Fibroblast of lung (primary cell): ENCODE data around the gene A2M. TPM values are rescaled to one million over a fixed set of nuclear protein-coding genes. Genes with fewer than 3 reads are reported as not detected.
A peak's percentile ranks its signal among the peaks of the same experiment; 100 is the strongest.

Experiments used
- DNase-seq, 2 donors: peaks; one replicate each; pipeline versions ENCODE4 v3.0.0 to v3.0.0-alpha.2; 2010; ENCODE audit warnings: low read depth in 2 of 2
- H2AFZ ChIP-seq: 2 replicates; pipeline ENCODE4 v1.5.1; 2012; ENCODE audit warnings: low read length, control low read depth, inconsistent platforms
- H3K27ac ChIP-seq: 2 replicates; pipeline ENCODE4 v1.5.1; 2011; ENCODE audit warnings: low read length, control low read depth; ENCODE audit not compliant: insufficient read depth
- H3K27me3 ChIP-seq: 2 replicates; pipeline ENCODE4 v1.5.1; 2011; ENCODE audit warnings: mild to moderate bottlenecking, low read length; ENCODE audit not compliant: control insufficient read depth, insufficient read depth
- H3K36me3 ChIP-seq: 2 replicates; pipeline ENCODE4 v1.5.1; 2011; ENCODE audit warnings: low read length; ENCODE audit not compliant: control insufficient read depth, insufficient read depth
- H3K4me1 ChIP-seq: 2 replicates; pipeline ENCODE4 v1.5.1; 2011; ENCODE audit warnings: low read length; ENCODE audit not compliant: control insufficient read depth, insufficient read depth; ENCODE audit errors: extremely low read depth
- H3K4me2 ChIP-seq: 2 replicates; pipeline ENCODE4 v1.5.1; 2011; ENCODE audit warnings: low read length, control low read depth; ENCODE audit not compliant: insufficient read depth; ENCODE audit errors: extremely low read depth
- H3K4me3 ChIP-seq, 4 experiments: fragments of 200-600 bp in 1 of 4; sonication (generic) in 1 of 4; replicated peaks in 1 of 4; 2 replicates each; pipeline ENCODE4 v1.5.1; 2011 to 2016; ENCODE audit warnings: low read length in 4 of 4, low read depth in 3 of 4, mild to moderate bottlenecking in 3 of 4, control low read depth in 2 of 4, inconsistent platforms in 1 of 4, mixed read lengths in 1 of 4; ENCODE audit not compliant: insufficient read depth in 1 of 4; ENCODE audit errors: control extremely low read depth in 1 of 4
- H3K79me2 ChIP-seq: 2 replicates; pipeline ENCODE4 v1.5.1; 2012; ENCODE audit warnings: mild to moderate bottlenecking, low read length, inconsistent platforms; ENCODE audit not compliant: control insufficient read depth, insufficient read depth
- H3K9ac ChIP-seq: 2 replicates; pipeline ENCODE4 v1.5.1; 2011; ENCODE audit warnings: mild to moderate bottlenecking, low read length, control low read depth; ENCODE audit not compliant: insufficient read depth
- H3K9me3 ChIP-seq: 2 replicates; pipeline ENCODE4 v1.5.1; 2012; ENCODE audit warnings: low read depth, low read length; ENCODE audit not compliant: control insufficient read depth, insufficient read depth
- H4K20me1 ChIP-seq: 2 replicates; pipeline ENCODE4 v1.5.1; 2011; ENCODE audit warnings: low read length; ENCODE audit not compliant: control insufficient read depth, insufficient read depth; ENCODE audit errors: extremely low read depth
- CTCF ChIP-seq, 2 donors: IDR thresholded peaks in 1 of 2; conservative IDR thresholded peaks in 1 of 2; 1 replicate in 1 of 2; 2 replicates in 1 of 2; pipeline ENCODE4 v1.5.1; 2011 to 2012; ENCODE audit warnings: low read length in 2 of 2, control low read depth in 1 of 2, inconsistent platforms in 1 of 2, low read depth in 1 of 2, mild to moderate bottlenecking in 1 of 2
- EZH2 ChIP-seq: IDR thresholded peaks from 2 replicates; pipeline ENCODE4 v1.5.1; 2012; ENCODE audit warnings: low read length, control low read depth, mild to moderate bottlenecking; ENCODE audit errors: missing control alignments
- polyA plus RNA-seq, 2 donors: library from polyadenylated mRNA; depleted of rRNA in 1 of 2; stranded (reverse) in 1 of 2; unstranded in 1 of 2; fragments of >200 nt; gene quantifications; 2 replicates each; pipeline ENCODE4 v1.2.1, GENCODE V29; 2011 to 2012; ENCODE audit warnings: missing spikeins in 1 of 2
- total RNA-seq: library from RNA; depleted of rRNA; stranded (reverse); fragments of >200 nt; gene quantifications from 2 replicates; pipeline ENCODE4 v1.2.1, GENCODE V29; 2014

Gene A2M
- total and polyA plus RNA-seq, 2 donors (not counting 1 experiment from before 2014, with no cell fraction given): 95.0 to 300 TPM

GRCh38 chr12:9114946-9115345, 773 bp downstream of the A2M start:
- no peaks in the 10 kb centered on the region for H3K27me3 ChIP-seq
- H4K20me1 ChIP-seq: no peaks in the 10 kb centered on the region
- H3K4me2 ChIP-seq: no peak overlapping the region
- H3K79me2 ChIP-seq: no peaks in the 10 kb centered on the region
- H2AFZ ChIP-seq: no peak overlapping the region
- H3K4me3 ChIP-seq: peak overlapping the region in 3 of 4 experiments; percentile 6 to 65 (median 57)
- no peak overlapping the region for H3K9ac ChIP-seq
- H3K27ac ChIP-seq: no peak overlapping the region
- DNase-seq: no peak
- H3K9me3 ChIP-seq: no peaks in the 10 kb centered on the region
- peaks cover 7% of the 10 kb centered on the region for H3K4me1 ChIP-seq
- TF ChIP-seq EZH2 (no peak), CTCF (conservative IDR thresholded peaks at IDR 0.05 in 1 of 2, IDR thresholded peaks at IDR 0.05 in 1 of 2; ENCODE audit: low read depth in 1 of 2, low read length in 2 of 2) (no peak)
- no peaks in the 10 kb centered on the region for H3K36me3 ChIP-seq

GRCh38 chr12:9113987-9114309, 1.8 kb downstream of the A2M start:
- Histone ChIP-seq H3K27me3 (no peaks in the 10 kb centered on the region), H3K9me3 (no peaks in the 10 kb centered on the region), H3K36me3 (no peaks in the 10 kb centered on the region), H4K20me1 (no peaks in the 10 kb centered on the region), H3K9ac (no peak overlapping the region), H3K4me2 (no peak overlapping the region), H3K27ac (no peak overlapping the region), H3K79me2 (no peaks in the 10 kb centered on the region), H3K4me3 (peak overlapping the region in 2 of 4 experiments; percentile 57 to 65), H3K4me1 (peaks cover 7% of the 10 kb centered on the region), H2AFZ (no peak overlapping the region)
- no peak for TF ChIP-seq EZH2
- TF ChIP-seq CTCF (conservative IDR thresholded peaks at IDR 0.05 in 1 of 2, IDR thresholded peaks at IDR 0.05 in 1 of 2; ENCODE audit: low read depth in 1 of 2, low read length in 2 of 2): no peak
- DNase-seq: no peak

- H3K4me2 ChIP-seq: no peak overlapping the region
These were observed 2.3 kb downstream of the A2M start for GRCh38 chr12:9113296-9113986.

More at GRCh38 chr12:9113296-9113986, 2.3 kb downstream of the A2M start:
- Histone ChIP-seq H3K9ac (no peak overlapping the region), H3K79me2 (no peaks in the 10 kb centered on the region), H3K4me3 (peak overlapping the region in 2 of 4 experiments; percentile 57 to 65), H3K27ac (no peak overlapping the region), H4K20me1 (no peaks in the 10 kb centered on the region), H3K4me1 (peaks cover 6% of the 10 kb centered on the region), H3K9me3 (no peaks in the 10 kb centered on the region), H3K27me3 (no peaks in the 10 kb centered on the region), H2AFZ (peak overlapping the region; percentile 60), H3K36me3 (no peaks in the 10 kb centered on the region)
- no peak for DNase-seq
- TF ChIP-seq EZH2: no peak
- TF ChIP-seq CTCF (conservative IDR thresholded peaks at IDR 0.05 in 1 of 2, IDR thresholded peaks at IDR 0.05 in 1 of 2; ENCODE audit: low read depth in 1 of 2, low read length in 2 of 2): no peak
